GM19438 (cell line): ENCODE data around the gene PROM2.
"Not testable (repeated sequence)": the region's sequence is repeated elsewhere in the genome, so short reads cannot be mapped to it uniquely, and the experiment has no call there.

Source experiments
- ATAC-seq: cut with Tn5 transposase; IDR thresholded peaks from one replicate; pipeline ENCODE4 v1.9.1; 2021; ENCODE audit warnings: low read depth; ENCODE audit not compliant: unreplicated experiment

PROM2 gene, protein sequence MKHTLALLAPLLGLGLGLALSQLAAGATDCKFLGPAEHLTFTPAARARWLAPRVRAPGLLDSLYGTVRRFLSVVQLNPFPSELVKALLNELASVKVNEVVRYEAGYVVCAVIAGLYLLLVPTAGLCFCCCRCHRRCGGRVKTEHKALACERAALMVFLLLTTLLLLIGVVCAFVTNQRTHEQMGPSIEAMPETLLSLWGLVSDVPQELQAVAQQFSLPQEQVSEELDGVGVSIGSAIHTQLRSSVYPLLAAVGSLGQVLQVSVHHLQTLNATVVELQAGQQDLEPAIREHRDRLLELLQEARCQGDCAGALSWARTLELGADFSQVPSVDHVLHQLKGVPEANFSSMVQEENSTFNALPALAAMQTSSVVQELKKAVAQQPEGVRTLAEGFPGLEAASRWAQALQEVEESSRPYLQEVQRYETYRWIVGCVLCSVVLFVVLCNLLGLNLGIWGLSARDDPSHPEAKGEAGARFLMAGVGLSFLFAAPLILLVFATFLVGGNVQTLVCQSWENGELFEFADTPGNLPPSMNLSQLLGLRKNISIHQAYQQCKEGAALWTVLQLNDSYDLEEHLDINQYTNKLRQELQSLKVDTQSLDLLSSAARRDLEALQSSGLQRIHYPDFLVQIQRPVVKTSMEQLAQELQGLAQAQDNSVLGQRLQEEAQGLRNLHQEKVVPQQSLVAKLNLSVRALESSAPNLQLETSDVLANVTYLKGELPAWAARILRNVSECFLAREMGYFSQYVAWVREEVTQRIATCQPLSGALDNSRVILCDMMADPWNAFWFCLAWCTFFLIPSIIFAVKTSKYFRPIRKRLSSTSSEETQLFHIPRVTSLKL

DNA sequence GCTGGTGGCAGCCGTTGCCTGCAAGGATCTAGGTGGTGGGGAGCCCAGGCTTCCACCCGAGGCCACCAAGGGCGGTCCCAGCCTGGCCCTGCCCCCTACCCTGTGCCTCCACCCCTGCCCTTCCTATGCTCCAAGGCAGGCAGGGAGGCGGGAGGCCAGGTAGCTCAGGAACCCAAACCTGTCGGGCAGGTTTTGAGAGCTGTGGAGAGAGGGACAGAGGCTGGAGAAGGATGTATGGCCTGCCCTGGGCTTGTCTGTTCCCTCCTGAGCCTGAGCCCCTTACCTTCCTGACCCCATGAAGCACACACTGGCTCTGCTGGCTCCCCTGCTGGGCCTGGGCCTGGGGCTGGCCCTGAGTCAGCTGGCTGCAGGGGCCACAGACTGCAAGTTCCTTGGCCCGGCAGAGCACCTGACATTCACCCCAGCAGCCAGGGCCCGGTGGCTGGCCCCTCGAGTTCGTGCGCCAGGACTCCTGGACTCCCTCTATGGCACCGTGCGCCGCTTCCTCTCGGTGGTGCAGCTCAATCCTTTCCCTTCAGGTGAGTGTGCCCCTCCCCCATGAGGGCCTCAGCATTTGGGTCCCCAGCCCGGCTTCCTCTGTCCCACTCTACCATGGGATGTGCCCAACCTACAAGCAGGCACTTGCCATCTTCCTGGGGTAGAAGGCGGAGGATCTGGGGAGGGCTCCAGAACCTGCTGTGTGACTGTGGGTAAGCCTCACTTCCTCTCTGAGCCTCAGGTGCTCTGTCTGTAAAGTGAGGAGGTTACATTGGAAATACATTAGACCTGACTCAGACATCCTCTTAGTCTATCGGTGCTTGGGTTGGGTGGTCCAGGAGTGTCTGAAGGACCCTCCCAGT is at the start of gene PROM2:
Gene PROM2, plus strand, starts transcription at position 159 of the 860 bp plus-strand sequence. Its CDS starts 137 bp downstream, at position 296.
- ATAC-seq, result no peak

DNA sequence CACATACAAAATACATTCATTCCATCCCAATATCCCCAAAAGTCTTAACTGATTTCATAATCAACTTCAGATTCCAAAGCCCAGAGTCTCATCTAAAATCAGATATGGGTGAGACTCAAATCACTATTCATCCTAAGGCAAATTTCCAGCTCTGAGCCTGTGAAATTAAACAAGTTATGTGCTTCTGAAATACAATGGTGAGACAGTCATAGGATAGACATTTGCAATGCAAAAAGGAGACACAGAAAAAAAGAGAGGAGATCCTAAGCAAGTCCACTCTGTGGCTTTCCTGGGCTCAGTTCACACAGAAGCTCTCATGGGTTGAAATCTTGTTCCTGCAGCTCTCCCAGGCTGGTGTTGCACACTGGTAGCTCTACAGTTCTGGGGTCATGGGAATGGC is 48.6 kb upstream of the PROM2 start:
- no peak for ATAC-seq

DNA sequence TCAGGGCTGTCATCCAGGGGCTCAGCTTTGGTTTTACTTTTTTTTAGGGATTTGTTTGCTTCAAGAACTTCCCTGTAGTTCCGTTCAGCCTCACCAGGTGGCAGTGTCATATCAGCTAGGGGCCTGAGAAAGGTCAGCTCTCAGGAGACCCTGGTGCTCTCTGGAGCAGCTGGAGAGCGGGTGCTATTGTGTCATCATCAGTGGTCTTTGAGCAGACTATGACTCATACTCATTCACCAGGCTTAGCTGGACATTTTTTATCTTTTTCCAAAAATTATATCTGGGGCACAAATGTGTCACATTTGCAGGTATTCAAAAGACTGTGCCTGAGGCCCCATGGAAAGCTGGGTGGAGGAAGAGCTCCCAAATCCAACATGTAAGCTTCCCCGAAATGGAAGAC is 42.5 kb upstream of the PROM2 start:
- ATAC-seq, result no peak

DNA sequence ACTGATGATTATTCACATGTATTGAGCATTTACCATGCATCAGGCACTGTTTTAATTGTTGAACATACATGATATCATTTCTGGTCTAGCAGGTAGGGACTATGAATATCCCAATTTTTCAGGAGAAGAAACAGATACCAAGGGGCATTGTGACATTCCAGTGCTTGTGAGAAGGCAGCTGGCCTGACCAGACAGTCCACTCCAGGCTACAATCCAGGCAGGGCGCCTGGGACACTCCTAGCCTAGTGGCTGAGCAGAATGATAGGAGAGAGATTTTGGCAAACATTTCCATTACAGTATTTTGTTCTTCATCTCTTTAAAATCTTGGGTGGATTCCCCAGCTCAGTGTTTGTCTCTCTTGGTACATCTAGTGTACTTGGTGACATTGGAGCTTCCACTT is 42.0 kb upstream of the PROM2 start:
- no peak for ATAC-seq

DNA sequence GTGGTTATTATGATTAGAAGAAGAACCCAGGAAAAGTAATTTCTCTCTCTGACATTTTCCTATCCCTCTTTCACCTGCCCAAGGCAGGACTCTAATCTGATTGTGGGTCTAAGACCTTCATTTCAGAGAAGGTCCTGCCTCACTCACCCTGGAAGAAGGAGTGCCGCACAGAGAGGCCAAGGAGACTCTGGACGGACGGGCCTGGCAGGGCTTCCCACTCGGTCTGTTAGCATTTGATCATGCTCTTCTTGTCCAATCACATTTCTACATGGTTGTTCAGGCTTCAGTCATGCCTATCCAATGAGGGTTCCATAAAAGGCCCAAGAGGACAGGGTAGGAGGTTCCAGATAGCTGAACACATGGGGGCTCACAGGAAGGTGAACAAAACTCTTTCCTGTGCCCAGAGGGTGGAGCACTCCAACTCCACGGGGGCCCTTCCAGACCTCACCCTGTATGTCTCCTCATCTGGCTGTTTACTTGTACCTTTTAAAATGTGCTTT is 39.9 kb upstream of the PROM2 start:
- no peak for ATAC-seq

DNA sequence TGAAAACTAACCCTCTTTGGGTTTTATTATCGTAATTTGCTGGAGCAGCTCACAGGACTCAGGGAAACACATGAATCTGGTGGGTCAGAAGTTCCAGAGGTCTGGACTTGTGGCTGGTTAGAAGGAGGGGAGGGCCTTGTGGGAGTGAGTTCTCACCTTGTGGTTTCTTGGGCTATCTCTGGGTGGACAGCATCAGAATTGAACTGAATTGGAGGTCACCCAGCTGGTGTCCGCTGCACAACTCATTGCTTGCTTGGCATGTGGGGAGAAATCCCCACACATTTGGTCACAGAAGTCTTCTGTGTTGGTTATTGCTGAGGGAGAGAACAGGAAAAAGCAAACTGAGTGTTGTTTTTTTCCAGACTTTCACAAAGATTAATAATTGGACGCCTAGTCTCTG is 39.4 kb upstream of the PROM2 start:
- ATAC-seq, result no peak

DNA sequence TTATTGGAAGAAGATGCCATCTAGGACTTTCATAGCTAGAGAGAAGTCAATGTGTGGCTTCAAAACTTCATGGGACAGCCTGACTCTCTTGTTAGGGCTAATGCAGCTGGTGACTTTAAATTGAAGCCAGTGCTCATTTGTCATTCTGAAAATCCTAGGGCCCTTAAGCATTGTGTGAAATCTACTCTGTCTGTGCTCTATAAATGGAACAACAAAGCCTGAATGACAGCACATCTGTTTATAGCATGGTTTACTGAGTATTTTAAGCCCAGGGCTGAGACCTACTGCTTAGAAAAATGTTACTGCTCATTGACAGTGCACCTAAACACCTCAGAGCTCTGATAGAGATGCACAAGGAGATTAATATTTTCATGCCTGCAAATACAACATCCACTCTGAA is 36.1 kb upstream of the PROM2 start:
- no peak for ATAC-seq

DNA sequence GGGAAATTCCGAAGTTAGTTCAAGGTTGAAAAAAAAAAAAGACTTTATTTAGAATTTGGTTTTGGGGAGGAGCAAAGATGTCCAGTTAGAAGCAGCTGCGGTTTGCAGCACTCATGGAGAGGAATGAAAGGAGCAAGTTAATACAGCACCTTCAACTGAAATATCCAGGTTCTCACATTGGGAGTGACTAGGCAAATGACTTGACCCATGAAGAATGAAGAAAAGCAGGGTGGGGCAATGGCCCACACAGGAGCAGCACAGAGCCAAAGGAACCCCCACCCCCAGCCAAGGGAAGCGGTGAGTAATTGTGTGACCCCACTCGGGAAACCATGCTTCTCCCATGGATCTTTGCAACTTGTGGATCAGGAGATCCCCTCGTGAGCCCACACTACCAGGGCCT is 34.2 kb upstream of the PROM2 start:
- ATAC-seq, result no peak

DNA sequence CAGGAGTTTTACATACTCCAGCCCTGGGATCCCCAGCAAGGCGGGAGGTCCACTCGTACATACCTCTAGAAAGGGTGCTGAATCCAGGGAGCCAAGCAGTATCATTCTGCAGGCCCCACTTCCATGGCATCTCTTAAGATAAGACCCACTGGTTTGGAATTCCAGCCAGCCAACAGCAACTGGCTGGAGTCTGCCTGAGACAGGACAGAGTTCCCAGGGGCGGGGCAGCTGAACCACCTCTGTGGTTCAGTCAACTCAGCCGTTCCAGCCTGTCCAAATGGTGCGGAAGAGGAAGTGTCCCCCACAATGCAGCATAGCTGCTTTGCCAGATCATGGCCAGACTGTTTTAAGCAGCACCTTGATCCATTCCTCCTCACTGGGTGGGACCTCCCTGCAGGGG is 33.7 kb upstream of the PROM2 start:
- ATAC-seq, result no peak

DNA sequence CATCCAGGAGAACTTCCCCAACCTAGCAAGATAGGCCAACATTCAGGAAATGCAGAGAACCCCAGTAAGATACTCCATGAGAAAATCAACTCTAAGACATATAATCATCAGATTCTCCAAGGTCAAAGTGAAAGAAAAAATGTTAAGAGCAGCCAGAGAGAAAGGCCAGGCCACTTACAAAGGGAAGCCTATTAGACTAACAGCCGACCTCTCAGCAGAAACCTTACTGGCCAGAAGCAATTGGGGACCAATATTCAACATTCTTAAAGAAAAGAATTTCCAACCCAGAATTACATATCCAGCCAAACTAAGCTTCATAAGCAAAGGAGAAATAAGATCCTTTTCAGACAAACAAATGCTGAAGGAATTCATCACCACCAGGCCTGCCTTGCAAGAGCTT is 32.2 kb upstream of the PROM2 start:
- not testable (repeated sequence) for ATAC-seq

DNA sequence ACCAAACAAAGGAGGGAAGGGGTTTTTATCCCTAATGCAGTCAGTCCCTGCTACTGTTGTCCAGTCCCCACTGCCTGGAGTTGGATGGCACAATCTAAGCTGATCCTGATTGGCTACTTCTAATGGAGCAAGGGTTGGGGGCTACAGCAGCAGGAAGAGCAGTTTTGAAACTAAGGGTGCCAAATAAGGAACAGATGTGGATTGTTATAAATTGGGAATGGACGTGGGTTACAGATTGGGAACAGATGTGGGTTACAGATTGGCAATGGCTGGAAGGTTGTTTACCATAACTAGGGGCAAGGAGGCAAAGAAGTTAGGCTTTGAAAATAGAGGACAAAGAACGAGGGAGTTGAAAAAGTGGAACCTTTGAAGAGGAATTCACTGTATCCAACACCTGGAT is 16.0 kb upstream of the PROM2 start:
- ATAC-seq, result no peak

DNA sequence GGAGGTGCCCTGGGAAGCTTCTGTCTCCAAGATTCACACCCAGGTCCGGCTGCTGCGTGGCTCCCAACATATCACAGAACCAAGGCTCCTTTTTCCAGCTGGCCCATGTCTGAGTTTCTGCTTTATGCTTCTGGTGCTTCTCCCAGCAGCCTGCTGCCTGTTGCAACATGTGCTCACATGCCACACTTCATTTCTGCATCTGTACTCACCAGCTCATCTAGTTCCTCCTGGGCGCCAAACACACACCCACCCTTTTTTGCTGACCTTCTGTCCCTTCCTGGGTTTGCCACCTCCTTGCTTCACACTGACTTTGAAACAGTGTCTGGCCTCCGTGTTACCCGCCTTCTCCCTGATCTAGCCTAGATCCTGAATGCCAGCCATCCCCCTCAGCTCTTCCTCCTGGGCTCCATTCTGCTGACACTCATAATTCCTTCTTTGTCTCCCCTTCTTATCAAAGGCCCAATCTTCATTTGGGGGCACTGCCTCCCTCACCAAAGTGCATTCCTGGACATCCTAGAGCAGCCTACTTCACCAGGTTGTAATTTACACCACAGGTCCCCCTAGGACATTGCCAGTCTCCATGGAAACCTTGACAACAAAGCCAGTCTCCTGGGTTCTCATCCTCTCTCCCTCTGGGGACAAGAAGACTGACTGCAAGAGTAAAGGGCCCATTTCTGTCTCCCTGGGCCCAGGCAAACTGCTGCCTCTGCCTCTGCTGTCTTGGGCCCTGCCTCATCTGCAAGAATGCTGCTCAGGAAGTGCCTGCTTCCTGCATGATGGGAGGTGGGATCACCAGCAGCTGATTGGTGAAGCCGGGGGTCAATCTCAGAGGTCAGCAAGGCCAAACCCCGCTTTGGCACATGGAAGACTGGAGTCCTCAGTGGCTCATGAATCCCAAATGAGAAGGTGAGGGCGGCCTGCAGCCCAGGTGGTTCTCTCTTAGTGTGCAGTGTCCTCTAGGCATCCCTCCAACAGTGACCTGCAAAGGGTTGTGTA is 13.9 kb upstream of the PROM2 start:
- ATAC-seq, result no peak

DNA sequence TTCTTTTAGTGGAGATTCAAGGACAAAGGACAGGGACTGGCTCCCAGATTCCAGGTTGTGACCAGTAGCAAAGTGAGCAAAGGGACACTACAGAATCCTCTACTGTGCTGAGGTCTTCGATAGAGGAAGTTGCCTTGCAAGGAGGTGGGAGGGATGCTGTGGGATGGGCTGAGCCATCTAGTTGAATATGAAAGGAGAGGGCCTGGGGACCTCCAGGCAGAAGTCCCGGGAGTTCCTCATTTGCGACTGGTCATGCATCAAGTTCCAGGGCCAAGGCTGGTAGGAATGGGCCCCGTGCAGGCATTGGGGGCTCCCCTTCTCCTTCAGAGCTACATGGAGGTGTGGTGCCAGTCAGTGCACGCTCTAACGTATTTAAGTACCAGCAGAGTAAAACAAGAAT is 12.6 kb upstream of the PROM2 start:
- ATAC-seq, result no peak

DNA sequence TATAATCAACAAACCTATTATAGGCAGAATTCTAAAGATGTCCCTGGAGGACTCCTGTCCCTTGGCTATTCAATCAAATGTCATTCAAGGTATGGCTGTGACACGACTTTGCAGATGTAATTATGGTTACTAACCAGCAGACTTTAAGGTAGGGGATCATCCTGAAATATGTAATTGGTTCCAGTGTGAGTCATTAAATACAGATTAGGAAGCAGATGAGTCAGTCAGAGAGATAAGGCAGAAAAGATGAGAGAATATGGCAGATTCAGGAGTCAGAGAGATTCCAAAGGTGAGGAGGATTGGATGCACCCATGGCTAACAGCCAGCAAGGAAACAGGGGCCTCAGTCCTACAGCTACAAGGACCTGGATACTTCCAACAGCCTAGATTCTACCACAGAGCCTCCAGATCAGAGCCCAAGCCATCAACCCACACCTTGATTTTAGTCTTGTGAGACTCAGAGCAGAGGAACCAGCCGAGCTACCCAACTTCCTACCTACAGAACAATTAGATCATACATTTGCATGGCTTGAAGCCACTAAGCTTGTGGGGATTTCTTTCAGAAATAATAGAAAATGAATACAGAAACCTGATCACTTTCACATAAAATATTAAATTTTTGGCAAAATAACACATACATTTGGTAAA is 11.2 kb upstream of the PROM2 start:
- ATAC-seq, result no peak

DNA sequence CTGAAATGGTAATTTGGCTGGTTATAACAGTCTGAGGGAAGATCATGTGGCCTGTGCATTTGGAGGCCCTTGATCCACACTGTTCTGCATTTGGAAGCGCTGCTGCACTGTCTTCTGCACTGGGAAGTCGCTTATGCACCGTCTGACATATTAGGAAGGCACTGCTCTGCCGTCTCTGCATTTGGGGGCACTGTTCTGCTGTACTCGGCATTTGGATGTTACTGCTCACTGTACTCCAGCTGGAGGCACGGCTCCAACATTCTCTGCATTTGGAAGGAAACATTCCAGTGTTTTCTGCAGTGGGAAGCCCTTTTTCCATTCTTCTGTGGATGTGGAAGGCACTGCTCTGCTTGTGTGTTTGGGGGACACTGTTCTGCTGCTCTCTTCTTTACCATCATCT is 9.6 kb upstream of the PROM2 start:
- no peak for ATAC-seq

DNA sequence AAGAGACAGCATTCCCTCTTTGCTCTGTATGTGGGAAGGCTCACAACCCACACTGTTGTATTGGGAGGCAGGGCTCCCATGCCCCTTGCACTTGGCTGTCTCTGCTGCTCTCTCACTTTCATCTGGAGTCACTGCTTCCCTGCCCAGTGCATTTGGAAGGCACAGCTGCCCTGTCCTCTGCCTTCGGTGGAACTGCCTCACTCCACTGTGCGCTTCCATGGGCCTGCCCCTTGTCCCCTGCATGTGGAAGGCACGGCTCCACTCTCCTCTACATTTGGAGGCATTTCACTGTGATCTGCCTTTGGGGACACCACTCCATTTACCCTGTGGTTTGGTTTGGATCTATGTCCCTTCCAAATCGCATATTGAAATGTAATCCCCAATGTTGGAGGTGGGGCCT is 9.1 kb upstream of the PROM2 start:
- ATAC-seq, result no peak

DNA sequence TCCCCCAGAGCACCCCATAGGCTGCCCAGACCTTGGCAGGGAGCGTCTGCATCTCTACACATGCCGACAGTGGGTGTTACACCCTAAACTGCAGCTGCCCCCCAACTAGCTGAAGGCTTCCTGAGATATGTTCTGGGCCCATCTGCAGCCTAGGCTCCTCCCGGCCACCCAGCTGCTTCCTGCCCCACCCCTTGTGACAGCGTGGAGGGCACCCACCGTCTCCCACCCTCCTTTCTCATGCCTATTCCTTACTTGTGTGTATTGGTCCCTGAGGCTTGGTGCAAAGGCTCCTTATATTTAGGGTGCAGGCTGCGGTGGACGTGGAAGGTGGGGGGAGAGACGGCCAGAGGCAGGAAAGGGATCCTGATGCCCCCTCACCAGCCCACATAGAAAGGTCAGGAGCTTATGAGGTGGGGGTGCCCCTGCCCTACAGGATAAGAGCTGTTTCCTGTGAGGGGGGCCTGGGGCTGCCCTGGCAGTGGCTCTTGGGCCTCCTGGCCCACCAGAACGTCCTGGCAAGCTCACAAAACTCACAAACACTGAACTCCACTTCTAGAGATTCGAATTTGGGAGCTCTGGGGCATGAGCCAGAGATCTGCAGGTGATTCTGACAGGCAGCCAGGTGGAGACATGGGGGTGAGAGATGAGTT is 7.3 kb upstream of the PROM2 start:
- ATAC-seq, result no peak

DNA sequence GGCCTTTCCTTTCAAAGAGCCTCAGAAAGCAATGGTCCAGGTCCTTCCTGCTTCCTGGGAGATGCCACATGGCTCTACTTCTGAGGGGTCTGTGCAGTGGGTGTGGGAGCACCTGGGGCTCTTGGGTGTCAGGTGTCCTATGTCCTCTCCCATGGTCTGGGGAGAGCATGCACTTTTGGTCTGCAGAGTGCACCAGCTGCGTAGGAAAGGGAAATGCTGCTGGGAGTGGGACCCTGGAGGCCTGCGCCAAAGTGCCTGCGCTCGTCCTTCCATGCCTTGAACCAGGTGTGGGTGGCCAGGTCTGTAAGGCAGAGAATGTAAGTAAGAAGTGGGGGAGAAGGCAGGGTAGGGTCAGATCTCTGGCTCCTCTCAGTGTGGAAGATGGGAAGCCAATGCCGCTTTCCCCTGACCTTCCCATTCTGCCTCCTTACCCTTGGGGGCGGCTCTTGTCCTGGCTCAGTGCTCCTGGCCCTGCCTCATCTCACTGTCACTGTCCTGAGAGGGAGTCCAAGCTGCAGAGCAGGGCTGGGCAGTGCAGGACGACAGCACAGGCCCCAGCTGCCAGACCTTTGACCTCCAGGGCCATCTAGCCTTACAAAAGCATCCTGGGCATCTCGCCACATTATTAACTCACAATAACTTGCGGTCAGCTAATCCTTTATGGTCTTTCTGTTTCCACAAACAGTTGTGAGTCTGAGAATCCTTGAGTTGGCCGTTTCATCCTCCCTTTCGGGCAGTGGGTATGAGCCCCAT is 6.6 kb upstream of the PROM2 start:
- no peak for ATAC-seq
